ENCODE results near the gene WWOX.

Gene WWOX

GRCh38 chr16:78362524-78363135 lies 263.2 kb downstream of the WWOX start:
- peak; percentile 1 for DNase-seq (ENCODE audit: low spot score)

GRCh38 chr16:78363843-78364555 lies 264.5 kb downstream of the WWOX start:
- DNase-seq (ENCODE audit: low spot score): peak; percentile 0

GRCh38 chr16:78364556-78364880 lies 265.1 kb downstream of the WWOX start:
- peak; percentile 1 for DNase-seq (ENCODE audit: low spot score)

GRCh38 chr16:78365366-78365765 lies 265.9 kb downstream of the WWOX start:
- DNase-seq (ENCODE audit: low spot score): peak; percentile 0

GRCh38 chr16:78368121-78369102 lies 269.0 kb downstream of the WWOX start:
- no peak for DNase-seq (ENCODE audit: low spot score)

- DNase-seq (ENCODE audit: low spot score): no peak
These were observed 272.8 kb downstream of the WWOX start for GRCh38 chr16:78372277-78372676.

GRCh38 chr16:78375055-78375679 lies 275.7 kb downstream of the WWOX start:
- DNase-seq (ENCODE audit: low spot score): no peak

GRCh38 chr16:78376452-78376851 lies 277.0 kb downstream of the WWOX start:
- no peak for DNase-seq (ENCODE audit: low spot score)

- DNase-seq (ENCODE audit: low spot score): no peak
These were observed 277.9 kb downstream of the WWOX start for GRCh38 chr16:78377312-78377711.

- no peak for DNase-seq (ENCODE audit: low spot score)
These were observed 281.6 kb downstream of the WWOX start for GRCh38 chr16:78381060-78381459.

- DNase-seq (ENCODE audit: low spot score): no peak
These were observed 283.7 kb downstream of the WWOX start for GRCh38 chr16:78383118-78383517.

GRCh38 chr16:78385086-78385805 lies 285.8 kb downstream of the WWOX start:
- no peak for DNase-seq (ENCODE audit: low spot score)

- DNase-seq (ENCODE audit: low spot score): no peak
These were observed 287.3 kb downstream of the WWOX start for GRCh38 chr16:78386557-78387324.

- DNase-seq (ENCODE audit: low spot score): no peak
These were observed 289.6 kb downstream of the WWOX start for GRCh38 chr16:78389009-78389498.

- DNase-seq (ENCODE audit: low spot score): no peak
These were observed 290.6 kb downstream of the WWOX start for GRCh38 chr16:78390092-78390491.

- no peak for DNase-seq (ENCODE audit: low spot score)
These were observed 291.3 kb downstream of the WWOX start for GRCh38 chr16:78390508-78391324.

- no peak for DNase-seq (ENCODE audit: low spot score)
These were observed 293.2 kb downstream of the WWOX start for GRCh38 chr16:78392585-78393195.

GRCh38 chr16:78395035-78395434 lies 295.6 kb downstream of the WWOX start:
- DNase-seq (ENCODE audit: low spot score): no peak

- peak; percentile 3 for DNase-seq (ENCODE audit: low spot score)
These were observed 296.6 kb downstream of the WWOX start for GRCh38 chr16:78396046-78396445.

Measured in hematopoietic multipotent progenitor cell treated with erythropoietin and hydrocortisone succinate and interleukin-3 and kit ligand, for 15 days (in vitro differentiated cells).